Dendritic cell treated with granulocyte-macrophage colony-stimulating factor and Interleukin-4, amounts not matched to agents 40 ng/mL and 50 ng/mL, for 4 days (primary cell): ENCODE data around the gene CDRT4.

ENCODE experiments used
- H3K27ac Mint-ChIP-seq: one replicate; pipeline ENCODE4 v1.8.0; 2022; ENCODE audit warnings: mild to moderate bottlenecking, mixed read lengths
- H3K27me3 Mint-ChIP-seq: one replicate; pipeline ENCODE4 v1.8.0; 2022; ENCODE audit warnings: mild to moderate bottlenecking, mixed read lengths
- H3K36me3 Mint-ChIP-seq: one replicate; pipeline ENCODE4 v1.8.0; 2022; ENCODE audit warnings: low read depth, mixed read lengths
- H3K4me1 Mint-ChIP-seq: one replicate; pipeline ENCODE4 v1.8.0; 2022; ENCODE audit warnings: low read depth, mixed read lengths
- H3K4me3 Mint-ChIP-seq: one replicate; pipeline ENCODE4 v1.8.0; 2022; ENCODE audit warnings: mild to moderate bottlenecking, moderate library complexity, mixed read lengths
- H3K9me3 Mint-ChIP-seq: one replicate; pipeline ENCODE4 v1.8.0; 2022; ENCODE audit warnings: mixed read lengths
- intact Hi-C: fragments of 100-400 bp; cut with micrococcal nuclease; formaldehyde crosslinking; loops from one replicate; pipeline ENCODE4 v1.15.0; 2022

CDRT4 gene

GRCh38 chr17:15502369-15503112 is 35.1 kb upstream of the CDRT4 start:
- intact Hi-C loops, result loop anchor here (2.0 kb wide), 2 partner anchors 242 to 270 kb away; no protein-coding TSS in a partner anchor
- Mint-ChIP-seq H3K36me3 (peaks cover 6% of the 10 kb centered on the region), H3K4me3 (peak overlapping the region; percentile 11), H3K9me3 (no peaks in the 10 kb centered on the region), H3K4me1 (peaks cover 7% of the 10 kb centered on the region), H3K27ac (peak overlapping the region; percentile 17), H3K27me3 (peaks cover 3% of the 10 kb centered on the region)

- intact Hi-C loops, result loop anchor here (2.0 kb wide), 2 partner anchors 241 to 269 kb away; no protein-coding TSS in a partner anchor
- H3K36me3 Mint-ChIP-seq, result peaks cover 6% of the 10 kb centered on the region
- no peak overlapping the region for H3K4me3 Mint-ChIP-seq
Observed at GRCh38 chr17:15501793-15502192, 34.4 kb upstream of the CDRT4 start.

GRCh38 chr17:15501282-15501681 is 33.9 kb upstream of the CDRT4 start:
- peaks cover 7% of the 10 kb centered on the region for H3K4me1 Mint-ChIP-seq
- no peak overlapping the region for H3K4me3 Mint-ChIP-seq

More at GRCh38 chr17:15501793-15502192, 34.4 kb upstream of the CDRT4 start:
- H3K4me1 Mint-ChIP-seq, result peaks cover 7% of the 10 kb centered on the region
- peaks cover 3% of the 10 kb centered on the region for H3K27me3 Mint-ChIP-seq
- no peak overlapping the region for H3K27ac Mint-ChIP-seq
- no peaks in the 10 kb centered on the region for H3K9me3 Mint-ChIP-seq

GRCh38 chr17:15498107-15498506 is 30.7 kb upstream of the CDRT4 start:
- H3K4me1 Mint-ChIP-seq, result peaks cover 12% of the 10 kb centered on the region
- no peak overlapping the region for H3K27ac Mint-ChIP-seq
- no peaks in the 10 kb centered on the region for H3K36me3 Mint-ChIP-seq
- no peak overlapping the region for H3K4me3 Mint-ChIP-seq
- intact Hi-C loops, result no loop called here
- H3K9me3 Mint-ChIP-seq, result no peaks in the 10 kb centered on the region
- peaks cover 3% of the 10 kb centered on the region for H3K27me3 Mint-ChIP-seq

More at GRCh38 chr17:15501282-15501681, 33.9 kb upstream of the CDRT4 start:
- intact Hi-C loops, result no loop called here
- Mint-ChIP-seq H3K9me3 (no peaks in the 10 kb centered on the region), H3K36me3 (peaks cover under 1% of the 10 kb centered on the region), H3K27ac (no peak overlapping the region), H3K27me3 (peaks cover 3% of the 10 kb centered on the region)

GRCh38 chr17:15496735-15497670 is 29.6 kb upstream of the CDRT4 start:
- Mint-ChIP-seq H3K36me3 (no peaks in the 10 kb centered on the region), H3K27ac (no peak overlapping the region), H3K9me3 (no peaks in the 10 kb centered on the region), H3K4me3 (no peak overlapping the region), H3K27me3 (no peaks in the 10 kb centered on the region), H3K4me1 (peaks cover 6% of the 10 kb centered on the region)
- intact Hi-C loops, result no loop called here

- no peak overlapping the region for H3K4me3 Mint-ChIP-seq
- no peaks in the 10 kb centered on the region for H3K27me3 Mint-ChIP-seq
- H3K36me3 Mint-ChIP-seq, result no peaks in the 10 kb centered on the region
- H3K4me1 Mint-ChIP-seq, result peaks cover 11% of the 10 kb centered on the region
- H3K9me3 Mint-ChIP-seq, result no peaks in the 10 kb centered on the region
- no peak overlapping the region for H3K27ac Mint-ChIP-seq
- intact Hi-C loops, result no loop called here
Observed at GRCh38 chr17:15494821-15495220, 27.4 kb upstream of the CDRT4 start.

- Mint-ChIP-seq H3K9me3 (no peaks in the 10 kb centered on the region), H3K27ac (no peak overlapping the region), H3K4me1 (peaks cover 11% of the 10 kb centered on the region), H3K4me3 (no peak overlapping the region), H3K27me3 (no peaks in the 10 kb centered on the region), H3K36me3 (no peaks in the 10 kb centered on the region)
- intact Hi-C loops, result no loop called here
Observed at GRCh38 chr17:15493693-15494035, 26.2 kb upstream of the CDRT4 start.

- Mint-ChIP-seq H3K4me1 (peaks cover 11% of the 10 kb centered on the region), H3K27ac (no peak overlapping the region), H3K9me3 (no peaks in the 10 kb centered on the region), H3K4me3 (no peak overlapping the region), H3K27me3 (no peaks in the 10 kb centered on the region), H3K36me3 (no peaks in the 10 kb centered on the region)
- intact Hi-C loops, result no loop called here
Observed at GRCh38 chr17:15492791-15493692, 25.6 kb upstream of the CDRT4 start.

- Mint-ChIP-seq H3K4me1 (peaks cover 11% of the 10 kb centered on the region), H3K4me3 (no peak overlapping the region), H3K27me3 (no peaks in the 10 kb centered on the region), H3K27ac (no peak overlapping the region), H3K36me3 (no peaks in the 10 kb centered on the region), H3K9me3 (no peaks in the 10 kb centered on the region)
- intact Hi-C loops, result no loop called here
Observed at GRCh38 chr17:15492186-15492585, 24.8 kb upstream of the CDRT4 start.

- H3K36me3 Mint-ChIP-seq, result no peaks in the 10 kb centered on the region
- H3K27me3 Mint-ChIP-seq, result no peaks in the 10 kb centered on the region
- intact Hi-C loops, result no loop called here
- no peaks in the 10 kb centered on the region for H3K9me3 Mint-ChIP-seq
- peaks cover 11% of the 10 kb centered on the region for H3K4me1 Mint-ChIP-seq
- peak overlapping the region; percentile 33 for H3K27ac Mint-ChIP-seq
- H3K4me3 Mint-ChIP-seq, result no peak overlapping the region
Observed at GRCh38 chr17:15490634-15491261, 23.3 kb upstream of the CDRT4 start.

GRCh38 chr17:15488557-15488956 is 21.1 kb upstream of the CDRT4 start:
- H3K27me3 Mint-ChIP-seq, result no peaks in the 10 kb centered on the region
- H3K4me1 Mint-ChIP-seq, result peaks cover 8% of the 10 kb centered on the region
- H3K36me3 Mint-ChIP-seq, result no peaks in the 10 kb centered on the region
- intact Hi-C loops, result no loop called here
- H3K9me3 Mint-ChIP-seq, result no peaks in the 10 kb centered on the region
- H3K4me3 Mint-ChIP-seq, result no peak overlapping the region
- no peak overlapping the region for H3K27ac Mint-ChIP-seq

GRCh38 chr17:15485045-15485444 is 17.6 kb upstream of the CDRT4 start:
- H3K9me3 Mint-ChIP-seq, result no peaks in the 10 kb centered on the region
- no peaks in the 10 kb centered on the region for H3K27me3 Mint-ChIP-seq
- no peaks in the 10 kb centered on the region for H3K4me1 Mint-ChIP-seq
- H3K27ac Mint-ChIP-seq, result no peak overlapping the region
- no peaks in the 10 kb centered on the region for H3K36me3 Mint-ChIP-seq
- H3K4me3 Mint-ChIP-seq, result no peak overlapping the region
- intact Hi-C loops, result no loop called here

- H3K9me3 Mint-ChIP-seq, result no peaks in the 10 kb centered on the region
- H3K4me3 Mint-ChIP-seq, result no peak overlapping the region
- H3K27ac Mint-ChIP-seq, result no peak overlapping the region
- H3K4me1 Mint-ChIP-seq, result peaks cover 13% of the 10 kb centered on the region
- no peaks in the 10 kb centered on the region for H3K27me3 Mint-ChIP-seq
- H3K36me3 Mint-ChIP-seq, result no peaks in the 10 kb centered on the region
- intact Hi-C loops, result no loop called here
Observed at GRCh38 chr17:15483431-15483830, 16.0 kb upstream of the CDRT4 start.
